ENCODE results near the gene MARS1. TPM values are rescaled to one million over a fixed set of nuclear protein-coding genes. Genes with fewer than 3 reads are reported as not detected.
"Not testable (repeated sequence)": the region's sequence is repeated elsewhere in the genome, so short reads cannot be mapped to it uniquely, and the experiment has no call there.

MARS1 gene
- polyA plus RNA-seq, 3 donors = 121 to 137 (median 133) TPM

- no peak for DNase-seq
Measured at GRCh38 chr12:57488402-57489156, 711 bp downstream of the MARS1 start.

GRCh38 chr12:57489157-57489641 is 1.3 kb downstream of the MARS1 start:
- DNase-seq = no peak

GRCh38 chr12:57490126-57490525 is 2.3 kb downstream of the MARS1 start:
- DNase-seq = no peak

GRCh38 chr12:57491393-57492280 is 3.8 kb downstream of the MARS1 start:
- no peak for DNase-seq

- DNase-seq = not testable (repeated sequence)
Measured at GRCh38 chr12:57495051-57495701, 7.3 kb downstream of the MARS1 start.

GRCh38 chr12:57496822-57497221 is 9.0 kb downstream of the MARS1 start:
- no peak for DNase-seq

- no peak for DNase-seq
Measured at GRCh38 chr12:57497223-57498131, 9.6 kb downstream of the MARS1 start.

GRCh38 chr12:57498132-57498502 is 10.2 kb downstream of the MARS1 start:
- DNase-seq = no peak

- DNase-seq = no peak
Measured at GRCh38 chr12:57498571-57498970, 10.7 kb downstream of the MARS1 start.

GRCh38 chr12:57500213-57500612 is 12.3 kb downstream of the MARS1 start:
- no peak for DNase-seq

- not testable (repeated sequence) for DNase-seq
Measured at GRCh38 chr12:57502311-57502969, 14.6 kb downstream of the MARS1 start.

GRCh38 chr12:57506541-57506940 is 18.7 kb downstream of the MARS1 start:
- not testable (repeated sequence) for DNase-seq

GRCh38 chr12:57507796-57508195 is 19.9 kb downstream of the MARS1 start:
- DNase-seq = not testable (repeated sequence)

GRCh38 chr12:57511161-57511560 is 23.3 kb downstream of the MARS1 start:
- DNase-seq = no peak

- no peak for DNase-seq
Measured at GRCh38 chr12:57511588-57512325, 23.9 kb downstream of the MARS1 start.

GRCh38 chr12:57512665-57513064 is 24.8 kb downstream of the MARS1 start:
- no peak for DNase-seq

- DNase-seq = no peak
Measured at GRCh38 chr12:57513266-57513665, 25.4 kb downstream of the MARS1 start.

- not testable (repeated sequence) for DNase-seq
Measured at GRCh38 chr12:57513677-57514076, 25.8 kb downstream of the MARS1 start.

GRCh38 chr12:57514246-57514645 is 26.4 kb downstream of the MARS1 start:
- DNase-seq = not testable (repeated sequence)
